K562 (cell line): ENCODE data around the gene BANK1. TPM values are rescaled to one million over a fixed set of nuclear protein-coding genes. Genes with fewer than 3 reads are reported as not detected.

ENCODE experiments used
- ATAC-seq: fragments of 200-7000 bp; cut with Tn5 transposase; 3 replicates; pipeline ENCODE4 v1.9.1; 2020; ENCODE audit warnings: moderate library complexity
- BruUV-seq: library from RNA; stranded (reverse); fragments of 400-500 nt; replicated peaks from 2 replicates; lab custom pipeline; 2021; lab: Mats Ljungman, UMichigan
- CTCF ChIA-PET: fragments of 300-600 bp; formaldehyde crosslinking; extraction: SDS; loops from one replicate; lab custom pipeline; 2021; ENCODE audit warnings: low intra/inter-chr PET ratio; lab: Yijun Ruan, JAX
- POLR2A ChIA-PET: fragments of 300-600, 350-650 bp; sonication (Branson Sonifier 250); formaldehyde crosslinking; extraction: SDS; loops from one replicate; lab custom pipeline; 2021; ENCODE audit warnings: antibody characterized with exemption, inconsistent platforms; lab: Yijun Ruan, JAX
- DNase-seq, 4 experiments: peaks; one replicate each; pipeline versions ENCODE4 v3.0.0 to v3.0.0-alpha.2; 2011 to 2018; ENCODE audit warnings: low spot score in 3 of 4, mixed read lengths in 3 of 4; ENCODE audit errors: extremely low read depth in 1 of 4
- FAIRE-seq: peaks from 2 replicates; lab custom pipeline; 2011; peaks lifted over from hg19 to GRCh38; lab: Jason Lieb, UNC
- H2AFZ ChIP-seq: 2 replicates; pipeline ENCODE4 v1.6.0; 2011; ENCODE audit warnings: low read depth, low read length, control low read depth, inconsistent platforms
- H3K27ac ChIP-seq: fragments of 200-600 bp; 3 replicates; pipeline ENCODE4 v1.8.0; 2011; ENCODE audit warnings: low read depth, mild to moderate bottlenecking, control low read depth, inconsistent platforms, low read length, moderate library complexity, mixed read lengths; ENCODE audit errors: extremely low read depth
- H3K27me3 ChIP-seq, 2 experiments: fragments of 300-600 bp in 1 of 2; 2 replicates in 1 of 2; 3 replicates in 1 of 2; pipeline versions ENCODE4 v1.6.0 to v1.8.0; 2011; ENCODE audit warnings: inconsistent platforms in 2 of 2, low read length in 2 of 2, mild to moderate bottlenecking in 1 of 2, mixed read lengths in 1 of 2, moderate library complexity in 1 of 2; ENCODE audit not compliant: control insufficient read depth in 2 of 2, insufficient read depth in 2 of 2
- H3K36me3 ChIP-seq: fragments of 300-600 bp; 3 replicates; pipeline ENCODE4 v1.8.0; 2011; ENCODE audit warnings: mild to moderate bottlenecking, low read length, inconsistent platforms; ENCODE audit not compliant: control insufficient read depth, insufficient read depth
- H3K4me1 ChIP-seq, 2 experiments: fragments of 200-600 bp in 1 of 2; replicated peaks in 1 of 2; 2 replicates in 1 of 2; 3 replicates in 1 of 2; pipeline versions ENCODE4 v1.5.1 to v1.8.0; 2011; ENCODE audit warnings: inconsistent platforms in 2 of 2, low read length in 2 of 2, mild to moderate bottlenecking in 1 of 2, mixed read lengths in 1 of 2, moderate library complexity in 1 of 2; ENCODE audit not compliant: control insufficient read depth in 2 of 2, insufficient read depth in 2 of 2
- H3K4me2 ChIP-seq: 2 replicates; pipeline ENCODE4 v1.6.1; 2011; ENCODE audit warnings: low read length, control low read depth, inconsistent platforms, mixed read lengths; ENCODE audit not compliant: insufficient read depth
- H3K4me3 ChIP-seq: fragments of 200-600 bp; sonication (generic), shearing (Covaris generic); 2 replicates; pipeline ENCODE4 v1.5.1; 2016; ENCODE audit warnings: control low read depth, inconsistent platforms
- H3K79me2 ChIP-seq: fragments of 200-600 bp; 3 replicates; pipeline ENCODE4 v1.8.0; 2011; ENCODE audit warnings: low read length, inconsistent platforms; ENCODE audit not compliant: control insufficient read depth, insufficient read depth
- H3K9ac ChIP-seq, 2 experiments: 2 replicates each; pipeline versions ENCODE4 v1.6.0 to v1.6.1; 2011; ENCODE audit warnings: low read depth in 2 of 2, low read length in 2 of 2, control low read depth in 1 of 2, inconsistent platforms in 1 of 2, mild to moderate bottlenecking in 1 of 2, mixed read lengths in 1 of 2; ENCODE audit not compliant: insufficient read depth in 1 of 2
- H3K9me1 ChIP-seq: one replicate; pipeline ENCODE4 v1.6.0; 2011; ENCODE audit warnings: inconsistent platforms, mild to moderate bottlenecking, low read length, moderate library complexity; ENCODE audit not compliant: control insufficient read depth, insufficient read depth
- H3K9me3 ChIP-seq: replicated peaks from 2 replicates; pipeline ENCODE4 v1.5.1; 2011; ENCODE audit warnings: low read depth, low read length, inconsistent platforms; ENCODE audit not compliant: control insufficient read depth, insufficient read depth
- H4K20me1 ChIP-seq: replicated peaks from 2 replicates; pipeline ENCODE4 v1.6.1; 2011; ENCODE audit warnings: low read length, inconsistent platforms, mixed read lengths; ENCODE audit not compliant: control insufficient read depth, insufficient read depth
- CBFA2T2 ChIP-seq: fragments of 450-650 bp; conservative IDR thresholded peaks from 2 replicates; pipeline ENCODE4 v1.6.1; 2017; ENCODE audit warnings: mild to moderate bottlenecking
- CBX8 ChIP-seq: fragments of 200-600 bp; sonication (generic); IDR thresholded peaks from 2 replicates; pipeline ENCODE4 v1.6.1; 2012; ENCODE audit warnings: borderline replicate concordance, mixed run types, low read depth, mild to moderate bottlenecking, moderate library complexity, mixed read lengths, low read length, control low read depth, inconsistent platforms; ENCODE audit not compliant: poor library complexity, severe bottlenecking; ENCODE audit errors: extremely low read depth
- HNRNPL ChIP-seq: fragments of 200-400 bp; formaldehyde crosslinking; IDR thresholded peaks from 2 replicates; pipeline ENCODE4 v1.6.1; 2017; ENCODE audit warnings: low read depth, mild to moderate bottlenecking, low read length
- MEF2A ChIP-seq: IDR thresholded peaks from 2 replicates; pipeline ENCODE4 v1.6.1; 2011; ENCODE audit warnings: low read depth, mild to moderate bottlenecking, low read length, moderate library complexity; ENCODE audit not compliant: control insufficient read depth
- NR2C1 ChIP-seq, 2 experiments: fragments of 450-650 bp; IDR thresholded peaks; 2 replicates each; pipeline ENCODE4 v1.6.1; 2017; ENCODE audit warnings: mild to moderate bottlenecking in 2 of 2, antibody characterized with exemption in 1 of 2, inconsistent platforms in 1 of 2, missing compliant biosample characterization in 1 of 2, missing genetic modification characterization in 1 of 2
- RFX1 ChIP-seq: fragments of 450-650 bp; IDR thresholded peaks from 2 replicates; pipeline ENCODE4 v1.6.1; 2016; ENCODE audit warnings: mild to moderate bottlenecking, moderate library complexity
- SIX5 ChIP-seq, 2 experiments: IDR thresholded peaks; 2 replicates each; pipeline ENCODE4 v1.6.1; 2011; ENCODE audit warnings: low read length in 2 of 2, borderline replicate concordance in 1 of 2, low read depth in 1 of 2, mild to moderate bottlenecking in 1 of 2, moderate library complexity in 1 of 2; ENCODE audit not compliant: insufficient read depth in 1 of 2
- ZC3H8 ChIP-seq: fragments of 450-650 bp; IDR thresholded peaks from 2 replicates; pipeline ENCODE4 v1.6.1; 2017
- ZNF212 ChIP-seq: fragments of 450-650 bp; formaldehyde crosslinking; IDR thresholded peaks from 2 replicates; pipeline ENCODE4 v1.4.0; 2020; ENCODE audit warnings: mild to moderate bottlenecking
- WGBS: fragments of 100-300 bp; shearing (Covaris generic); methylation state at CpG from one replicate; pipeline ENCODE4 v1.1.6; 2016; ENCODE audit warnings: low coverage, mixed read lengths; ENCODE audit not compliant: insufficient coverage; ENCODE audit errors: missing lambda C conversion rate; 5-methylcytosine and 5-hydroxymethylcytosine counted together
- in situ Hi-C: fragments of 300-500 bp; cut with MboI; formaldehyde crosslinking; loops from 4 replicates; pipeline ENCODE4 v1.15.0; 2018; ENCODE audit warnings: inconsistent platforms, mixed read lengths
- intact Hi-C: fragments of 100-400 bp; cut with micrococcal nuclease; formaldehyde crosslinking; loops from 2 replicates; pipeline ENCODE4 v1.14.2; 2022
- polyA plus RNA-seq, 8 experiments: library from polyadenylated mRNA; depleted of rRNA in 4 of 8; stranded (reverse) in 5 of 8; unstranded in 3 of 8; fragments of >200 nt; fragmentation: Nextera tagmentation in 2 of 8; fragmentation: Illumina TruSeq in 1 of 8; extraction: Ambion mirVana in 2 of 8; extraction: Trizol in 1 of 8; gene quantifications; 2 replicates each; pipeline versions ENCODE4 v1.2.1 to v1.2.3, GENCODE V29; 2011 to 2014; ENCODE audit warnings: inconsistent platforms in 1 of 8, missing spikeins in 1 of 8
- total RNA-seq, 7 experiments: library from RNA; depleted of rRNA in 6 of 7; stranded (reverse); fragments of >200 nt in 6 of 7; fragmentation: Illumina TruSeq in 2 of 7; extraction: Trizol in 2 of 7; gene quantifications; 2 replicates each; pipeline versions ENCODE4 v1.2.1 to v1.2.3, GENCODE V29; 2011 to 2021; ENCODE audit warnings: low replicate concordance in 1 of 7
- TF ChIP-seq, protein P1 (sequence below): fragments of 450-650 bp; conservative IDR thresholded peaks from 2 replicates; pipeline ENCODE4 v1.6.1; 2016; ENCODE audit warnings: missing genetic modification characterization, low read depth, mild to moderate bottlenecking, control low read depth, missing compliant biosample characterization
- TF ChIP-seq, protein P2 (sequence below): fragments of 450-650 bp; IDR thresholded peaks from 2 replicates; pipeline ENCODE4 v1.6.1; 2018; ENCODE audit warnings: mild to moderate bottlenecking, low read depth; ENCODE audit not compliant: partially characterized antibody

The BANK1 gene
- total and polyA plus RNA-seq, 9 of the 15 experiments (the other 6 are each of a cell fraction or from before 2014, with no cell fraction given): not detected

DNA sequence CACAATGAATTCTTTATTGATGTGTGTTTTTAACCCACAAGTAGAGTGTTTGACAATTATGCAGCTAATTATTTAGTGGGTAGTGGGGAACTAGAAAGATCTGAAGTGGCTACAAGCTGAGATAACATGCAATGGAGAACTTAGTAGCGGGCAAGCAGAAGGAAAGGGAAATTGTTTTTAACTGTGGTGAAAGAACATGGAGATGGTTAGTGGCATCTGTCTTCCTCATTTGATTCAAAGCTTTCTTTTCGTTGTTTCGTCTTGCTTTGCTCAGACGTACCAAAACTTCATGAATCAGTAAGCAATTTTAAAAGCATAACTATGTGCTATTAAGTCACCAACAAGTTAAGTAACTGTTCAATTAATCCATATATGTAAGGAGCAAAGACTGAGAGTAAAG lies 169.9 kb downstream of the BANK1 start:
- H3K27ac ChIP-seq: no peak overlapping the region
- no peaks in the 10 kb centered on the region for H3K27me3 ChIP-seq
- TF ChIP-seq SIX5 (IDR thresholded peaks at IDR 0.05; ENCODE audit: borderline replicate concordance in 1 of 2, insufficient read depth in 1 of 2, low read depth in 1 of 2, low read length in 2 of 2): no peak
- no peak for TF ChIP-seq MEF2A
- TF ChIP-seq CBFA2T2: no peak
- no peaks in the 10 kb centered on the region for H3K36me3 ChIP-seq
- in situ Hi-C loops (no loop called here), intact Hi-C loops (no loop called here)
- POLR2A ChIA-PET: no interaction called here
- ATAC-seq (no peak), DNase-seq (no peak), FAIRE-seq (no peak)
- H3K4me2 ChIP-seq: no peak overlapping the region
- CTCF ChIA-PET: no interaction called here
- H3K9ac ChIP-seq: no peak overlapping the region
- H3K4me1 ChIP-seq: no peaks in the 10 kb centered on the region
- BruUV-seq: no TSS peak
- no peaks in the 10 kb centered on the region for H4K20me1 ChIP-seq
- no peaks in the 10 kb centered on the region for H3K9me3 ChIP-seq
- no peak overlapping the region for H3K4me3 ChIP-seq
- H2AFZ ChIP-seq: no peak overlapping the region
- no peaks in the 10 kb centered on the region for H3K9me1 ChIP-seq
- H3K79me2 ChIP-seq: no peaks in the 10 kb centered on the region
- WGBS: 0% methylated on average over 4 of the region's 4 CpGs

DNA sequence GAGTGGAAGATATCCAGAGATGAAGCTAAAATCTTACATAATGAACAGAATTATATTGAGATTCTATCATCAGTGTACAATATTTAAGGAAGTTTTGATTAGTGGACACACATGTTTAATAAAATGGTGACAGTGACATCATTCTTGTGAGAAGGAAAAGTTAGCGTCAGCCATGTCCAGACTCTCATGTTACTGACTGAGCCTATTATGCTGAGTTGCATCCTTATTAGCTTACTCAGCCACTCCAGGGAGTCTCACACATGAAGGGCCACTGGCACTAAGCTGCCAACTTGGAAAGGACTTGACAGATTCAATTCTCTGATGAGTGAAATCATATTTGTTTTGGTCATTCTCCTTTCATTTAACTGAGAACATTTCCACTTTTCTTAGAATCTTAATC lies 170.6 kb downstream of the BANK1 start:
- Histone ChIP-seq H3K9me1 (no peaks in the 10 kb centered on the region), H3K4me1 (no peaks in the 10 kb centered on the region), H3K9me3 (no peaks in the 10 kb centered on the region), H3K79me2 (no peaks in the 10 kb centered on the region), H3K4me2 (no peak overlapping the region), H2AFZ (no peak overlapping the region), H3K27me3 (no peaks in the 10 kb centered on the region), H3K9ac (no peak overlapping the region), H3K4me3 (no peak overlapping the region), H3K27ac (no peak overlapping the region), H3K36me3 (no peaks in the 10 kb centered on the region), H4K20me1 (no peaks in the 10 kb centered on the region)
- in situ Hi-C loops (no loop called here), intact Hi-C loops (no loop called here)
- POLR2A ChIA-PET: no interaction called here
- no peak for ATAC-seq
- CTCF ChIA-PET: no interaction called here
- 9% methylated on average over 1 of the region's 1 CpG for WGBS
- DNase-seq: no peak
- no peak for FAIRE-seq
- BruUV-seq: no TSS peak
- TF ChIP-seq, protein P1, sequence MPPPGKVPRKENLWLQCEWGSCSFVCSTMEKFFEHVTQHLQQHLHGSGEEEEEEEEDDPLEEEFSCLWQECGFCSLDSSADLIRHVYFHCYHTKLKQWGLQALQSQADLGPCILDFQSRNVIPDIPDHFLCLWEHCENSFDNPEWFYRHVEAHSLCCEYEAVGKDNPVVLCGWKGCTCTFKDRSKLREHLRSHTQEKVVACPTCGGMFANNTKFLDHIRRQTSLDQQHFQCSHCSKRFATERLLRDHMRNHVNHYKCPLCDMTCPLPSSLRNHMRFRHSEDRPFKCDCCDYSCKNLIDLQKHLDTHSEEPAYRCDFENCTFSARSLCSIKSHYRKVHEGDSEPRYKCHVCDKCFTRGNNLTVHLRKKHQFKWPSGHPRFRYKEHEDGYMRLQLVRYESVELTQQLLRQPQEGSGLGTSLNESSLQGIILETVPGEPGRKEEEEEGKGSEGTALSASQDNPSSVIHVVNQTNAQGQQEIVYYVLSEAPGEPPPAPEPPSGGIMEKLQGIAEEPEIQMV (tag): no peak
- TF ChIP-seq CBX8: no peak
- TF ChIP-seq RFX1: no peak
- TF ChIP-seq HNRNPL: no peak
- no peak for TF ChIP-seq NR2C1 (IDR thresholded peaks at IDR 0.05)
- TF ChIP-seq NR2C1 (tag; IDR thresholded peaks at IDR 0.05): no peak
- TF ChIP-seq ZC3H8: no peak
- no peak for TF ChIP-seq CBFA2T2
- TF ChIP-seq, protein P2, sequence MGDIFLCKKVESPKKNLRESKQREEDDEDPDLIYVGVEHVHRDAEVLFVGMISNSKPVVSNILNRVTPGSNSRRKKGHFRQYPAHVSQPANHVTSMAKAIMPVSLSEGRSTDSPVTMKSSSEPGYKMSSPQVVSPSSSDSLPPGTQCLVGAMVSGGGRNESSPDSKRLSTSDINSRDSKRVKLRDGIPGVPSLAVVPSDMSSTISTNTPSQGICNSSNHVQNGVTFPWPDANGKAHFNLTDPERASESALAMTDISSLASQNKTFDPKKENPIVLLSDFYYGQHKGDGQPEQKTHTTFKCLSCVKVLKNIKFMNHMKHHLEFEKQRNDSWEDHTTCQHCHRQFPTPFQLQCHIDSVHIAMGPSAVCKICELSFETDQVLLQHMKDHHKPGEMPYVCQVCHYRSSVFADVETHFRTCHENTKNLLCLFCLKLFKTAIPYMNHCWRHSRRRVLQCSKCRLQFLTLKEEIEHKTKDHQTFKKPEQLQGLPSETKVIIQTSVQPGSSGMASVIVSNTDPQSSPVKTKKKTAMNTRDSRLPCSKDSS: no peak
- TF ChIP-seq ZNF212 (CRISPR knock-in tag): no peak
